ACHN (cell line): Measurements from ENCODE around the gene MRPS2.
A peak's percentile ranks its signal among the peaks of the same experiment; 100 is the strongest.

Experiments used
- DNase-seq: peaks from one replicate; pipeline ENCODE4 v3.0.0-alpha.2; 2015
- in situ Hi-C: cut with HindIII; loops from 2 replicates; pipeline ENCODE4 v1.10.0; 2017; ENCODE audit warnings: low sequenced_read_pairs, low pct_ligation_motif_present, low pct_unique_long_range_greater_than_20kb

Gene MRPS2

DNA sequence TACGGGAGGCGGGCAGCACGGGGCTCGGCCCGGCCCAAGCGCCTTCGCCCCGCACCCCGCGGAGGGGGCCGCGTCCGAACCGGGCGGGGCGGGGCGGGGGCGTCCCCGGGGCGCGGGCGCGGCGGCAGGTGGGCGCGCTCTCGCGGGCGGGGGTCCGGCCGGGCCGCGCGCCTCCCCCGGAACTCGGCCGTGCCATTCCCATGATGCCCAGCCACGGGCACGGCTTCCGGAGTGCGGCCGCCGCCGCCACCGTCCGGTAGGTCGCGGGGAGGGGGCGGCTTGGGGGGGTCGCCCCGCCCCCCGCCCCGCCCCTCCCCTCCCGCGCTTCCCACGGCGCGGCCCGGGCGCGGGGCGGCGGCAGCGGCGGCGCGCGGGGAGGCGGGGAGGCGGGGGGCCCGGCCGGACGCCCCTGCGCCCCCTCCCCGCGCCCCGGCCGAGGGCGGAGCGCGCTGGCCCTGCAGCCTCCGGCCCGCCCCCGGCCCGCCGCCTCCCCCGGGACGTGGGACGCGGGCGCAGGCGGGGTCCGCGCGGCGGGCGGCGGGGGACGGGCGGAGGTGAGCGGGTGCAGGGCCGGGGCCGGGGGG lies 20.9 kb upstream of the MRPS2 start, which contains the start of gene PPP1R26:
PPP1R26 (plus strand) TSS at position 314 of the 584 bp plus-strand sequence. CDS start 4,729 bp downstream, outside the sequence.
- peak; percentile 62 for DNase-seq
- in situ Hi-C loops, result no loop called here

DNA sequence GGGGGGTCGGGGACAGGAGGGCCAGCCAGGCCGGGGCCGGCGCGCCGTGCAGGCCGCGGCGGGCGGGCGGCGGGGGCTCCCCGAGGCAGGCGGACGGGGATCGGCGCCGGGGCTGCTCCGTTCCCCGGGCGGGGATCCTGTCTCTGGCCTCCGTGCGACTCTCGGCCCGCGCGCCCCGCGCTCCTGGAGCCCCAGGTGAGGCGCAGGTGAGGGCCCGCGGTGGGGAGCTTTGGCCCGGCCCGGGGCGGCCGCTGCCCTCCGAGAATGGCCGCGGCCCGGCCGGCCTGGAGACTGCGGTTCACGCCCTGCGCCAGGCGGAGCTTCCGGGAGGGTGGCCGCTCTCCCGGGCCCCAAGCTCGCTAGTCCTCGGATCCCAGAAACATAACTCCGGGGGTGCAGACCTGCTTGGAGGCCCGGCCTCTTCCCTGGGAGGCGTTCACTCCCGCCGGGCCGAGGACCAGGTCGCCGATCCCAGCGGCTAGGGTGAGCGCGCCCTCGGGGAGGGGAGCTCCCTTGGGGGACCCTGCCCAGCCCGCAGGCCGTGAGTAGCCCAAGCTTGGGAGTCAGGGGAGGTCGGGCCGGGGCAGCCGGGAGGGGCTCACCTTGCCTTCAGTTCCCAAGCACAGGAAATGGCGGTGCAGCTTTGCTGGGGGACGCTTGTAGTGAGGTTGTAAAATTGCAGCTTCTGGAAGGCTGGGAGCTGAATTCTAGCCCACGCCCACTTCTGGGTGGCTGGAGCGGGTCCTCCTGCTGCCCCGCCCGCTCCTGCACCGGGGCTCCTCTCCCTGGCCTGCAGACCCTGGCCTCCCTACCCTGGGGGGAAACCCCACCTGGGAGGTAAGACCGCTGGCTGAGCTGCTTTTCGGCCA lies 20.2 kb upstream of the MRPS2 start:
- DNase-seq, result peak; percentile 54
- in situ Hi-C loops, result no loop called here

DNA sequence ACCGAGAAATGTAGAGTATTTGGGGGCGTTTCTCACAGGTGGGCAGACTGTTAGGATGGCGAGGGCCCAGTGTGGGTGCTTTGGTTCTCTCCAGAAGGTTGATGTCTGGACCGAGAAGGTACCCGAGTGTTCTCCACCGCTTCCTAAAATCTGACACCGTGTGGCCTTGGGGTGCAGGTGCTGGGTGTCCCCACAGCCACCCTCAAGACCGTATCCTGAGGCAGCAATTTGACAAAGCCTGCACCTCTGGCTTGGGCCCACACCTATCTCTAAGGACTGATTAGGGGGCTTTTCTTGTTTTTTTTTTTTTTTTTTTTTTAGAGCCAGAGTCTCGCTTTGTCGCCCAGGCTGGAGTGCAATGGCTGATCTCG lies 19.6 kb upstream of the MRPS2 start:
- in situ Hi-C loops, result no loop called here
- no peak for DNase-seq

- no peak for DNase-seq
- in situ Hi-C loops, result no loop called here
Measured at GRCh38 chr9:135482015-135482754, 18.3 kb upstream of the MRPS2 start.

- no peak for DNase-seq
- in situ Hi-C loops, result no loop called here
Measured at GRCh38 chr9:135484460-135485277, 15.8 kb upstream of the MRPS2 start.

DNA sequence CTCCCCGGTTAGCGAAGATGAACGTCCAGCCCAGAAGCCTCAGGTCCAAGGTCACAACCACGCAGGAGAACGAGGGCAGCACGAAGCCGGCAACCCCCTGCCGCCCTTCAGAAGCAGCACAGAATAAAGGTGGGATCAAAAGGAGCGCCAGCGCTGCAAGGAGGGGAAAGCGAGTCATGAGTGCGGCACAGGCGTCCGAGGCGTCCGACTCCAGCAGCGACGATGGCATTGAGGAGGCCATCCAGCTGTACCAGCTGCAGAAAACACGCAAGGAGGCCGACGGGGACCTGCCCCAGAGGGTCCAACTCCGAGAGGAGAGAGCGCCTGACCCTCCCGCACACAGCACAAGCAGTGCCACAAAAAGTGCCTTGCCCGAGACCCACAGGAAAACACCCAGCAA lies 15.1 kb upstream of the MRPS2 start:
- in situ Hi-C loops, result no loop called here
- DNase-seq, result no peak

DNA sequence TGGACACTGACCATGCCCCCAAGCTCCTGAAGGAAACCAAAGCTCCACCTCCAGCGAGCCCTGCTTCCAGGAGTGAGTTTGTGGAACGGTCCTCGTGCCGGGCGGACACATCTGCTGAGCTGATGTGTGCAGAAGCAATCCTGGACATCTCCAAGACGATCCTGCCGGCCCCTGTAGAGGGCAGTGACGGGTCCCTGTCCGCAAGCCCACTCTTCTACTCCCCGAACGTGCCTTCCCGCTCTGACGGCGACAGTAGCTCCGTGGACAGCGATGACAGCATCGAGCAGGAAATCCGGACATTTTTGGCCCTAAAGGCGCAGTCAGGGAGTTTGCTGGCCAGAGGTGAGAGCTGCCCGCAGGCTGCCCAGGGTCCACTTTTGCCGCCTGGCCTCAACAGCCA lies 14.7 kb upstream of the MRPS2 start:
- in situ Hi-C loops, result no loop called here
- no peak for DNase-seq

DNA sequence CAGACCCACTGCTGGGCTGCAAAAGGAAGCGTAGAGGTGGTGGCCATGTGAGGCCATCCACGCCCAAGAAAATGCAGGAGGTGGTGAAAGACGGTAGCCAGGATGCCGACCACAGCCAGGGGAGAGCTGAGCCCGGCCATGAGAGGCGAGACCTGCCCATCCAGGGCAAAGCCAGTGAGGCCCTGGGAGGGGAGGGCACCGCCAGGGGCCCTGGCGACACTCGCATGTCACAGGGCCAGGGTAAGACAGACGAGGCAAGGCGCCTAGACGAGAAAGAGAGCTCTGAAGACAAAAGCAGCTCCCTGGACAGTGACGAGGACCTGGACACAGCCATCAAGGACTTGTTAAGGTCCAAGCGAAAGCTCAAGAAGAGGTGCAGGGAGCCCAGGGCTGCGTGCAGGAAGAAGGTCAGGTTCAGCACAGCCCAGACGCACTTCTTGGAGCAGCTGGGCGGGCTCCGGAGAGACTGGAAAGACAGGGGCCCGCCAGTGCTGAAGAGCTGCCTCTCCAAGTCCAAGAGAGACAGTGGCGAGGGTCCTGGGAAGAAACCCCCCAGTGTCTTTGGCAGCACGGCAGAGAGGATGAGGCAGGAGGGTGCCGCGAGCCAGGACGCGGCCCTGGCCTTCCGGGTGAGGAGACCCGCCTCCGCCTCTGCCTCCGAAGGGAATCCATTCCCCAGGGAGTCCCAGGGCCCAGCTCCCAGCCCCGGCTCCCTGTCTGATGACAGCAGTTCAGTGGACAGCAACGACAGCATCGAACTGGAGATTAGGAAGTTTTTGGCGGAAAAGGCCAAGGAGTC lies 14.0 kb upstream of the MRPS2 start:
- no peak for DNase-seq
- in situ Hi-C loops, result no loop called here

GRCh38 chr9:135487281-135488012 lies 13.0 kb upstream of the MRPS2 start:
- in situ Hi-C loops, result no loop called here
- DNase-seq, result no peak

DNA sequence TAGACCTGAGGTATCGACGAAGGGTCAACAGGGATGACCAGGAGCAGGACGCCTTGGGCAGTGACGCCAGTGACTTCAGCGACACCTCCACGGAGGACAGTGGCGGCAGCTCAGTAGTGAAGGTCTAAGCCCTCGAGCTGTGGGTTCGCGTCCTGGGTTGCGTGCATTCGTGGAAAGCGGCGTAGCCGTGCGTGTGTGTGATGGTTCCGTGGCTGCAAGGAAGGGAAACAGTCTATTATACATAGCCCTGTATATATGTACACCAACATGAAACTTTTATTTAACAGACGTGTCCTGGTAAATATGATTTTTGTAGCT lies 12.5 kb upstream of the MRPS2 start:
- no peak for DNase-seq
- in situ Hi-C loops, result no loop called here

- no peak for DNase-seq
- in situ Hi-C loops, result no loop called here
Measured at GRCh38 chr9:135488527-135488926, 12.0 kb upstream of the MRPS2 start.

- in situ Hi-C loops, result no loop called here
- no peak for DNase-seq
Measured at GRCh38 chr9:135489188-135489906, 11.1 kb upstream of the MRPS2 start.

DNA sequence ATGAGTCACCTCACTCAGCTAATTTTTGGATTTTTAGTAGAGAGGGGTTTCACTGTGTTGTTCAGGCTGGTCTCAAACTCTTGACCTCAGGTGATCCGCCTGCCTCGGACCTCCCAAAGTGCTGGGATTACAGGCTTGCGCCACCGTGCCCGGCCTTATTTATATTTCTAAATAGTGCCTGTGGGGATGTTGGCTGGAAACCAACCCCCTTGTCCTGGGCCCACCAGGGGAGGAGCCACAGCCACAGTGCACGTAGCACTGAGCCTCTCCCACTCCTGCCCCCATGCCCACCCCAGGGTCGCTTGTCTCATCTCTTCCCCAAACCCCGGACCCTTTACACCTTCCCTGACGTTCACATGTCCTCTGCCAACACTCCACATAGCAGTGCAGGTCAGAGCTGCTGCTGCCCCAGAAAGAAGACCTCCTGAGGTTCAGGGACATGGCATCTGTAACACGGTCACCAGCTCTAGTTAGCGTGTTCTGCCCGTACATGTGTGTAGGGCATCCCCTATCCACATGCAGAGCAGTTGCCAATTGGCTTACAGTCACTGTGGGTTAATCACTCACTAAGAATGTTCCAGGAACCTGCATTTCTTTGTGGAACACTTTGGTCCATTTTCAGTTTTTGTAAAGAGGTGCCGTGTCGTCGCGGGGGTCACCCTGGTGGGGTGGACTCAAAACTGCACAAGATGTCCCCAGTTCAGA lies 10.2 kb upstream of the MRPS2 start:
- in situ Hi-C loops, result no loop called here
- no peak for DNase-seq

GRCh38 chr9:135490980-135491464 lies 9.5 kb upstream of the MRPS2 start:
- in situ Hi-C loops, result no loop called here
- DNase-seq, result peak; percentile 10

DNA sequence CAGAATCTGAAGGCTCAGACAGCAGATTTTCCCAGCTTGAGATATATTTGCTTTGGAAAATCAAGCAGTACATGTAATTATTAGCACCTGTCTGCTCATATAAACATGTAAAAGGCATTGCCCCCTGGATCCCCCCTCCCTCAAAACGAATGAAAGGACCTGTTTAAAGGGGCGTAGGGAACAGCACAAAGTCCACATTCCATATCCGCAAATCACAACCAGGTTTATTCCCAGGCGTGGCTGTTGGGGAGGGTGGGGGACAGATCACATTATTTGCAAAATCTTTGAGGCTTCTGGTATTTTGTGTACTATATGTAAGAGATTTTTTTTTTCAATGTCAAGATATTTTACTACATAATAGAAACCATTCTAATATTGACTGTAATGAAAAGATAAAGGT lies 8.7 kb upstream of the MRPS2 start:
- in situ Hi-C loops, result no loop called here
- no peak for DNase-seq
